SH-SY5Y (cell line): ENCODE data around the gene ZDHHC21.

Experiments used
- GATA2 ChIP-seq: IDR thresholded peaks from 2 replicates; pipeline ENCODE4 v1.6.1; 2011; ENCODE audit warnings: mild to moderate bottlenecking, low read depth, low read length
- GATA3 ChIP-seq: IDR thresholded peaks from 2 replicates; pipeline ENCODE4 v1.6.1; 2011; ENCODE audit warnings: low read depth, mild to moderate bottlenecking, low read length, moderate library complexity

DNA sequence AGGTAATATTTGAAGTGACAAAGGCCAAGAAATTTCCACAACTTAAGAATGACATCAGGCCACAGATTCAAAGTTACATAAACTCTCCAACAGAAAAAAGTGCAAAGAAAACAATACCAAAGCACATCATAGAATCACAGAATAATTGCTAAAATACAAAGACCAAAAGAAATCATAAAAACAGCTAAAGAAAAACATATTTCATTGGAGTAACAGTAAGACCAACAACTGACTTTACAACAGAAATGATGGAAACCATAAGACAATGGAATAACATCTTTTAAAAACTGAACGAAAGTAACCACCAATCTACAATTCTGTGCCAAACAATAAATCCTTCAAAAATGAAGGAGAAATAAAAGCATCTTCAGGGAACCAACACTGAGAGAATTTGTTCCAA, 38.3 kb downstream of the ZDHHC21 start:
- no peak for TF ChIP-seq GATA2
- no peak for TF ChIP-seq GATA3
